ENCODE measurements around the gene ECI2.

- no peak for TF ChIP-seq CTCF (IDR thresholded peaks at IDR 0.05; ENCODE audit: low read depth, low read length)
- no peak for TF ChIP-seq MYC (IDR thresholded peaks at IDR 0.05; ENCODE audit: low read depth, low read length)
- TF ChIP-seq POLR2A (IDR thresholded peaks at IDR 0.05; ENCODE audit: extremely low read depth, insufficient read length), result no peak
- TF ChIP-seq MAX (IDR thresholded peaks at IDR 0.05; ENCODE audit: low read depth, low read length), result no peak
Observed at GRCh38 chr6:4101298-4101697, 34.1 kb downstream of the ECI2 start.
